ENCODE measurements around the gene PRDM9. TPM values are rescaled to one million over a fixed set of nuclear protein-coding genes. Genes with fewer than 3 reads are reported as not detected.
"Not testable (repeated sequence)": the region's sequence is repeated elsewhere in the genome, so short reads cannot be mapped to it uniquely, and the experiment has no call there.

Gene PRDM9
- total RNA-seq, 1 donor: not detected

GRCh38 chr5:23525751-23526150, 18.3 kb downstream of the PRDM9 start:
- TF ChIP-seq CTCF (IDR thresholded peaks at IDR 0.05; ENCODE audit: insufficient read depth, low read length): no peak
- H3K4me3 ChIP-seq (ENCODE audit: low read depth, low read length): no peak overlapping the region
- no peak for DNase-seq (ENCODE audit: low read depth)

GRCh38 chr5:23526616-23527015, 19.2 kb downstream of the PRDM9 start:
- not testable (repeated sequence) for H3K4me3 ChIP-seq (ENCODE audit: low read depth, low read length); DNase-seq (ENCODE audit: low read depth)

GRCh38 chr5:23527216-23527920, 20.0 kb downstream of the PRDM9 start:
- not testable (repeated sequence) for DNase-seq (ENCODE audit: low read depth); H3K4me3 ChIP-seq (ENCODE audit: low read depth, low read length)

GRCh38 chr5:23528677-23529076, 21.3 kb downstream of the PRDM9 start:
- TF ChIP-seq CTCF (IDR thresholded peaks at IDR 0.05; ENCODE audit: insufficient read depth, low read length): no peak
- DNase-seq (ENCODE audit: low read depth): no peak
- H3K4me3 ChIP-seq (ENCODE audit: low read depth, low read length): no peak overlapping the region

GRCh38 chr5:23530571-23530970, 23.2 kb downstream of the PRDM9 start:
- TF ChIP-seq CTCF (IDR thresholded peaks at IDR 0.05; ENCODE audit: insufficient read depth, low read length): no peak
- no peak overlapping the region for H3K4me3 ChIP-seq (ENCODE audit: low read depth, low read length)
- DNase-seq (ENCODE audit: low read depth): no peak

- TF ChIP-seq CTCF (IDR thresholded peaks at IDR 0.05; ENCODE audit: insufficient read depth, low read length): no peak
- H3K4me3 ChIP-seq (ENCODE audit: low read depth, low read length): no peak overlapping the region
- DNase-seq (ENCODE audit: low read depth): no peak
Measured at GRCh38 chr5:23571059-23571458, 63.6 kb downstream of the PRDM9 start.
